Putamen (tissue), 1 donor: Measurements from ENCODE around the gene ZBTB21.
A peak's percentile ranks its signal among the peaks of the same experiment; 100 is the strongest.

Experiments used
- DNase-seq: peaks from one replicate; pipeline ENCODE4 v3.0.0-alpha.2; 2016; ENCODE audit warnings: low spot score

Gene ZBTB21

GRCh38 chr21:42039911-42040351 lies 29.8 kb upstream of the ZBTB21 start:
- DNase-seq: no peak

GRCh38 chr21:42039470-42039901 lies 29.3 kb upstream of the ZBTB21 start:
- no peak for DNase-seq

GRCh38 chr21:42038826-42039425 lies 28.8 kb upstream of the ZBTB21 start:
- DNase-seq: no peak

GRCh38 chr21:42038393-42038792 lies 28.2 kb upstream of the ZBTB21 start:
- DNase-seq: no peak

- no peak for DNase-seq
Observed at GRCh38 chr21:42037943-42038342, 27.8 kb upstream of the ZBTB21 start.

- no peak for DNase-seq
Observed at GRCh38 chr21:42037516-42037915, 27.4 kb upstream of the ZBTB21 start.

- DNase-seq: no peak
Observed at GRCh38 chr21:42036313-42036712, 26.2 kb upstream of the ZBTB21 start.

GRCh38 chr21:42032968-42033367 lies 22.8 kb upstream of the ZBTB21 start:
- DNase-seq: no peak

GRCh38 chr21:42032266-42032665 lies 22.1 kb upstream of the ZBTB21 start:
- DNase-seq: no peak

- DNase-seq: no peak
Observed at GRCh38 chr21:42031816-42032215, 21.7 kb upstream of the ZBTB21 start.

- no peak for DNase-seq
Observed at GRCh38 chr21:42031241-42031640, 21.1 kb upstream of the ZBTB21 start.

GRCh38 chr21:42030311-42030710 lies 20.2 kb upstream of the ZBTB21 start:
- DNase-seq: no peak

- no peak for DNase-seq
Observed at GRCh38 chr21:42028766-42029425, 18.7 kb upstream of the ZBTB21 start.

GRCh38 chr21:42027822-42028765 lies 17.9 kb upstream of the ZBTB21 start:
- DNase-seq: no peak

- no peak for DNase-seq
Observed at GRCh38 chr21:42027085-42027821, 17.1 kb upstream of the ZBTB21 start.

GRCh38 chr21:42026082-42026435 lies 15.9 kb upstream of the ZBTB21 start:
- DNase-seq: no peak

- DNase-seq: no peak
Observed at GRCh38 chr21:42025376-42026081, 15.4 kb upstream of the ZBTB21 start.

- no peak for DNase-seq
Observed at GRCh38 chr21:42022906-42023305, 12.7 kb upstream of the ZBTB21 start.

- no peak for DNase-seq
Observed at GRCh38 chr21:42022091-42022430, 11.9 kb upstream of the ZBTB21 start.

- peak; percentile 16 for DNase-seq
Observed at GRCh38 chr21:42021371-42022090, 11.4 kb upstream of the ZBTB21 start.

- DNase-seq: no peak
Observed at GRCh38 chr21:42019706-42020105, 9.5 kb upstream of the ZBTB21 start.
